Gastrocnemius medialis (tissue), 4 donors: ENCODE data around the gene SLC66A2. TPM values are rescaled to one million over a fixed set of nuclear protein-coding genes. Genes with fewer than 3 reads are reported as not detected.
A peak's percentile ranks its signal among the peaks of the same experiment; 100 is the strongest.

ENCODE experiments used
- ATAC-seq, 2 donors: fragments of 150-250 bp; one replicate each; pipeline ENCODE4 v1.9.1; 2016
- DNase-seq, 2 donors: peaks; one replicate each; pipeline ENCODE4 v3.0.0-alpha.2; 2019
- H3K27ac ChIP-seq, 4 donors: fragments of 200-600 bp; sonication (generic); 1 replicate in 1 of 4; 2 replicates in 3 of 4; pipeline ENCODE4 v1.5.1; 2016 to 2018; ENCODE audit warnings: mild to moderate bottlenecking in 2 of 4, moderate library complexity in 1 of 4
- H3K27me3 ChIP-seq, 3 donors: fragments of 200-600 bp; sonication (generic) in 2 of 3; 1 replicate in 1 of 3; 2 replicates in 2 of 3; pipeline versions ENCODE4 v1.5.1 to v1.6.0; 2016 to 2019; ENCODE audit warnings: mild to moderate bottlenecking in 1 of 3, moderate library complexity in 1 of 3
- H3K36me3 ChIP-seq, 2 donors: fragments of 200-600 bp; sonication (generic) in 1 of 2; one replicate each; pipeline ENCODE4 v1.5.1; 2017 to 2018
- H3K4me1 ChIP-seq, 2 donors: fragments of 200-600 bp; sonication (generic) in 1 of 2; one replicate each; pipeline ENCODE4 v1.5.1; 2016 to 2017; ENCODE audit warnings: mild to moderate bottlenecking in 2 of 2
- H3K4me3 ChIP-seq, 4 donors: fragments of 200-600 bp; sonication (generic) in 3 of 4; 1 replicate in 1 of 4; 2 replicates in 3 of 4; pipeline ENCODE4 v1.5.1; 2016 to 2019; ENCODE audit warnings: mild to moderate bottlenecking in 2 of 4
- H3K9me3 ChIP-seq, 3 donors: fragments of 200-600 bp; sonication (generic) in 2 of 3; 1 replicate in 1 of 3; 2 replicates in 2 of 3; pipeline ENCODE4 v1.5.1; 2016 to 2019
- CTCF ChIP-seq, 5 experiments: fragments of 450-650 bp in 3 of 5; fragments of 200-600 bp in 2 of 5; sonication (generic) in 2 of 5; IDR thresholded peaks in 4 of 5; conservative IDR thresholded peaks in 1 of 5; 1 replicate in 4 of 5; 2 replicates in 1 of 5; pipeline ENCODE4 v1.5.1; 2016 to 2019; ENCODE audit warnings: antibody characterized with exemption in 5 of 5, mild to moderate bottlenecking in 3 of 5, moderate library complexity in 3 of 5
- POLR2A ChIP-seq, 2 donors: fragments of 450-650 bp; IDR thresholded peaks; one replicate each; pipeline ENCODE4 v1.6.1; 2017; ENCODE audit warnings: antibody characterized with exemption in 2 of 2, mild to moderate bottlenecking in 2 of 2, moderate library complexity in 2 of 2
- in situ Hi-C, 4 donors: fragments of 200-750 bp; cut with MboI; loops; one replicate each; pipeline versions ENCODE4 v1.15.0 to v1.8.0; 2017; ENCODE audit warnings: low sequenced_read_pairs in 4 of 4
- intact Hi-C: fragments of 100-400 bp; cut with DNase I; formaldehyde crosslinking; loops from one replicate; pipeline ENCODE4 v1.15.1; 2023; ENCODE audit warnings: low total_unique reads
- total RNA-seq, 4 donors: library from RNA; depleted of rRNA; stranded (reverse); fragments of >200 nt; gene quantifications; one replicate each; pipeline versions ENCODE4 v1.1.0 to v1.2.3, GENCODE V29; 2016

The SLC66A2 gene
- total RNA-seq, 4 donors from 2014 or later, result 43.3 to 121 (median 107) TPM

- Histone ChIP-seq H3K4me1 (peaks cover 38 to 52% of the 10 kb centered on the region in 2 donors), H3K36me3 (peaks cover 0 to 10% of the 10 kb centered on the region in 2 donors), H3K27ac (peak overlapping the region; percentile 88 to 96 (median 92)), H3K4me3 (peak overlapping the region; percentile 75 to 97 (median 92)), H3K27me3 (no peaks in the 10 kb centered on the region), H3K9me3 (no peaks in the 10 kb centered on the region)
- intact Hi-C loops (loop anchor here (1.0 to 10.0 kb wide), 3 partner anchors 38 to 546 kb away; partner anchors contain the start of genes RBFA and TXNL4A), in situ Hi-C loops (no loop called here)
- no peak for TF ChIP-seq CTCF (IDR thresholded peaks at IDR 0.05 in 4 of 5, conservative IDR thresholded peaks at IDR 0.05 in 1 of 5)
- no peak for TF ChIP-seq POLR2A (IDR thresholded peaks at IDR 0.05)
- DNase-seq (no peak), ATAC-seq (peak; percentile 10 to 30)
Measured at GRCh38 chr18:79950515-79951341, 725 bp downstream of the SLC66A2 start.

GRCh38 chr18:79949697-79950487 lies 1.6 kb downstream of the SLC66A2 start:
- peaks cover 0 to 10% of the 10 kb centered on the region in 2 donors for H3K36me3 ChIP-seq
- H3K9me3 ChIP-seq, result no peaks in the 10 kb centered on the region
- peak overlapping the region; percentile 75 to 97 (median 92) for H3K4me3 ChIP-seq
- H3K27me3 ChIP-seq, result no peaks in the 10 kb centered on the region
- ATAC-seq (no peak), DNase-seq (no peak)
- TF ChIP-seq CTCF (IDR thresholded peaks at IDR 0.05 in 4 of 5, conservative IDR thresholded peaks at IDR 0.05 in 1 of 5) (no peak), POLR2A (IDR thresholded peaks at IDR 0.05) (no peak)
- peak overlapping the region; percentile 88 to 96 (median 92) for H3K27ac ChIP-seq
- in situ Hi-C loops, result no loop called here
- intact Hi-C loops, result loop anchor here (5.0 to 10.0 kb wide), 2 partner anchors 38 to 545 kb away; no protein-coding TSS in a partner anchor
- peaks cover 47 to 61% of the 10 kb centered on the region in 2 donors for H3K4me1 ChIP-seq

- ATAC-seq, result no peak
- TF ChIP-seq CTCF (IDR thresholded peaks at IDR 0.05 in 4 of 5, conservative IDR thresholded peaks at IDR 0.05 in 1 of 5), result no peak
- TF ChIP-seq POLR2A (IDR thresholded peaks at IDR 0.05), result no peak
- Histone ChIP-seq H3K27me3 (no peaks in the 10 kb centered on the region), H3K9me3 (no peaks in the 10 kb centered on the region), H3K4me1 (peaks cover 54 to 71% of the 10 kb centered on the region in 2 donors), H3K36me3 (peaks cover 0 to 10% of the 10 kb centered on the region in 2 donors), H3K27ac (peak overlapping the region; percentile 88 to 96 (median 92)), H3K4me3 (peak overlapping the region in 3 of 4 donors; percentile 75 to 93 (median 92))
- DNase-seq, result no peak
- intact Hi-C loops, result loop anchor here (1.0 to 5.0 kb wide), 2 partner anchors 24 to 37 kb away; no protein-coding TSS in a partner anchor
- in situ Hi-C loops, result no loop called here
Measured at GRCh38 chr18:79948719-79949411, 2.6 kb downstream of the SLC66A2 start.

GRCh38 chr18:79947881-79948610 lies 3.4 kb downstream of the SLC66A2 start:
- ATAC-seq, result peak; percentile 75 to 77
- DNase-seq, result peak; percentile 84 to 85
- in situ Hi-C loops (no loop called here), intact Hi-C loops (loop anchor here (1.0 to 5.0 kb wide), 2 partner anchors 23 to 36 kb away; no protein-coding TSS in a partner anchor)
- Histone ChIP-seq H3K4me1 (peaks cover 55 to 72% of the 10 kb centered on the region in 2 donors), H3K9me3 (no peaks in the 10 kb centered on the region), H3K27me3 (no peaks in the 10 kb centered on the region), H3K4me3 (peak overlapping the region in 2 of 4 donors; percentile 25 to 39), H3K27ac (peak overlapping the region; percentile 88 to 96 (median 92)), H3K36me3 (peaks cover 0 to 12% of the 10 kb centered on the region in 2 donors)
- TF ChIP-seq CTCF (IDR thresholded peaks at IDR 0.05 in 4 of 5, conservative IDR thresholded peaks at IDR 0.05 in 1 of 5) (no peak), POLR2A (IDR thresholded peaks at IDR 0.05) (peak; percentile 13 to 31)
